Inflammatory macrophage treated with lipopolysaccharide for 1 hour (primary cell): Measurements from ENCODE around the gene SASH1.
A peak's percentile ranks its signal among the peaks of the same experiment; 100 is the strongest.
"Not testable (repeated sequence)": the region's sequence is repeated elsewhere in the genome, so short reads cannot be mapped to it uniquely, and the experiment has no call there.

Experiments used
- DNase-seq, 2 donors: peaks; one replicate each; pipeline ENCODE4 v3.0.0-alpha.2; 2020 to 2022

Gene SASH1

GRCh38 chr6:148563066-148563465, 220.4 kb downstream of the SASH1 start:
- DNase-seq: no peak

- no peak for DNase-seq
Measured at GRCh38 chr6:148564494-148565035, 221.9 kb downstream of the SASH1 start.

GRCh38 chr6:148565321-148565926, 222.8 kb downstream of the SASH1 start:
- DNase-seq: no peak

DNA sequence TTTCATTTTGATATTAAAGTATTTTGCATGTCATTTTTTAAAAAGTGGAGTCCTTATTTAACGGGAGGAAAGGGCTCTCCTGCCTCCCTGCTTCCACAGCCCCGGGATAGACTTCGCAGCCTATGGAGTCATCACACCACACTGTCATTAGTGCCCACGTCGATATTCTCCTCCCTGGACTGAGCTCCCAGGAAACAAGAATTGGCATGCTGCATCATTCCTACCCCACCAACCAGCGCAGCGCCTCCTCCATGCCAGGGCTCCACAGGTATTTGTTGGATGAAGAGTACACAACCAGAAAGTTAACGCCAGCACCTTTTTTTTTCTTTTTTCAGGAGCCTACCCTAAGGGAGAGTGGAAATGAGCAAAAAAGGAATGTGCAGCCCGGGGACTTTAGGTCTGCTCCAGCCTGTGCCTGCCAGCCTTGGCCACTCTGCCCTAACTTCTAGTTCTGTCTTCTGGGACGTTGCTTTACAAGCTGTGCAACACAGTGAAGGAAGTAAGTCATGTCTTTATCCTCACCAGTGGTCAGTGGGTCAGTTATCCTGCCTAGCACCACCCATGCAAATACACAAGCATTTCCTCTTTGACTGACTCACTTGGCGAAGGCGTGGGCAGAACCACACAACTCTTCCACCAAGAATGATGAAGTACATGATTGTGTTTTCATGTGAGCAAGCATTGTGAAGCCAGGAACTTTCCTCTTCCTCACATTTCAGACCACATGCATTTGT, 223.5 kb downstream of the SASH1 start:
- DNase-seq: peak; percentile 91 to 99

GRCh38 chr6:148566664-148567350, 224.2 kb downstream of the SASH1 start:
- no peak for DNase-seq

- DNase-seq: no peak
Measured at GRCh38 chr6:148570456-148570855, 227.8 kb downstream of the SASH1 start.

- DNase-seq: no peak
Measured at GRCh38 chr6:148572676-148573335, 230.2 kb downstream of the SASH1 start.

GRCh38 chr6:148573922-148574321, 231.3 kb downstream of the SASH1 start:
- no peak for DNase-seq

GRCh38 chr6:148577687-148578488, 235.2 kb downstream of the SASH1 start:
- DNase-seq: peak; percentile 73 to 82

- no peak for DNase-seq
Measured at GRCh38 chr6:148578489-148578814, 235.8 kb downstream of the SASH1 start.

DNA sequence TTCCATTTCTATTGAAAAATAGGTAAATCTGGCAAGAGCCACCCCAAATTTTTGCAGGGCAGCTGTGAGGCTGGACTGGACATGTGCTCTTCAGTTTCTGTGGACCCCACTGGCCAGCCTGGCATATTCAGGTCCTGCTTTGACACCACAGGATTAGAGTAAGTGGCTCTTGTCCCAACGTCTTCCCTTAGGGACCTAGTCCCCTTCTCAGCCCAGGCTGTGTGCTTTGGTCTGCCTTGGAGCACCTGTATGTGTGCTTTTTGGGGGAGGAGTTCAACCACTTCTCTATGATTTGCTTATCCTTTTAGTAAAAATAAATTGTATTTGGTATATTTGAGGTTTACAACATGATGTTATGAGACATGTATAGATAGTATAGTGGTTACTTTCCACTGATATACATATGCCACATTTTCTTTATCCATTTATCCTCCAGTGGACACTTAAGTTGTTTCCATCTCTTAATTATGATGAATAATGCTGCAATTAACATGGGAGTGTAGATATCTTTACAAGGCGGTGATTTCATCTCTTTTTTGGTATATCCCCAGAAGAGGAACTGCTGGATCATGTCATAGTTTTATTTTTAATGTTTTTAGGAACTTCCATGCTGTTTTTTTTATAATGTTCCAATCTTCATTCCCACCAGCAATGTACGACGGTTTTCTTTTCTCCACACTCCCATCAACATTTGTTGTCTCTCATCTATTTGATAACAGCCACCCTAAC, 236.4 kb downstream of the SASH1 start:
- DNase-seq: peak in 1 of 2 donors; percentile 41

GRCh38 chr6:148580442-148580841, 237.8 kb downstream of the SASH1 start:
- DNase-seq: no peak

DNA sequence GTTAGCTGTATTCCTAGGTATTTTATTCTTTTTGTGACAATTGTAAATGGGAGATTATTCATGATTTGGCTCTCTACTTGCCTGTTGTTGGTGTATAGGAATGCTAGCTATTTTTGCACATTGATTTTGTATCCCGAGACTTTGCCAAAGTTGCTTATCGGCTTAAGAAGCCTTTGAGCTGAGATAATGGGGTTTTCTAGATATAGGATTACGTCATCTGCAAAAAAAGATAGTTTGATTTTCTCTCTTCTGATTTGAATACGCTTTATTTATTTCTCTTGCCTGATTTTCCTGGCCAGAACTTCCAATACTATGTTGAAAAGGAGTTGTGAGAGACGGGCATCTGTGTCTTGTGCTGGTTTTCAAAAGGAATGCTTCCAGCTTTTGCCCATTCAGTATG, 241.0 kb downstream of the SASH1 start:
- no peak for DNase-seq

DNA sequence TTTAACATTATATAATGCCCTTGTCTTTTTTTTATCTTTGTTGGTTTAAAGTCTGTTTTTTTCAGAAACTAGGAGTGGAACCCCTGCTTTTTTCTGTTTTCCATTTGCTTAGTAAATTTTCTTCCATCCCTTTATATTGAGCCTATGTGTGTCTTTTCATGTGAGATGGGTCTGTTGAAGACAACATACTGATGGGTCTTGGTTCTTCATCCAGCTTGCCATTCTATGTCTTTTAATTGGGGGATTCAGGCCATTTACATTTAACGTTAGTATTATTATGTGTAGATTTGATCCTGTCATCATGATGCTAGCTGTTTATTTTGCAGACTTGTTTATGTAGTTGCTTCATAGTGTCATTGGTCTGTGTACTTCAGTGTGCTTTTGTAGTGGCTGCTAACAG, 243.0 kb downstream of the SASH1 start:
- DNase-seq: not testable (repeated sequence)

DNA sequence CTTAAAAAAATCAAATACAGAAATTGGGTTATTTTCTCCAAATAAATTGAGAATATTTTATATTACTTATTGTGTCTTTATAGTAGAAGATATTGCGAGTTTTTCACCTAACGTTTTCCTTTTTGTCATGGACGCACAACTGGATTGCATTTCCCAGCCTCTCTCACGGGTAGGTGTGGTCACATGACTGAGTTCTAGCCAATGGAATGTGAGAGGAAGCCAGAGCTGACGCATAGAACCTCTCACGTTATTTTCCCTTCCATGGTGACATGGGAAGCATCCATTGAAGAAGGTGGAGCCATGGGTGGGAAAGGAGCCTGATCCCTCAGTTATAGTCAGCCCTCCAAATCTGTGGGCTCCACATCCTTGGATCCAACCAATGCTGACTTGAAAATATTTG, 248.2 kb downstream of the SASH1 start:
- DNase-seq: no peak

- no peak for DNase-seq
Measured at GRCh38 chr6:148591656-148592055, 249.0 kb downstream of the SASH1 start.

- DNase-seq: peak in 1 of 2 donors; percentile 25
Measured at GRCh38 chr6:148593130-148593812, 250.6 kb downstream of the SASH1 start.

DNA sequence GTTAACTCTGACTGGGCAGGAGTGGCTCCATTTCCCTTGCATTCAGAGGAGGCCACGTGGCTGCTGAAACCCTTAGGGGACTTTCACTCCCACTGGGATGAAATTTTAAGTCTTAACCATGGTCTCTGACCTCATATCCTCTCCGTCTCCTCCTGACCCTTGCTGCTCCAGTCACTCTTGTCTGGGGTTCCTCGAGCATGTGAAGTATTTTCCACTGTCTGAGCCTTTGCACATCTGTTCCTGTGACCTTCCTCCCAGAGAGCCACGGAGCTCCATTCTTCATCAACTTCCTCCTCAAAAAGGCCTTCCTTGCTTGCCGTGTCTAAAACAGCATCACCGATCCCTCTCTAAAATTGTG, 251.2 kb downstream of the SASH1 start:
- DNase-seq: no peak

DNA sequence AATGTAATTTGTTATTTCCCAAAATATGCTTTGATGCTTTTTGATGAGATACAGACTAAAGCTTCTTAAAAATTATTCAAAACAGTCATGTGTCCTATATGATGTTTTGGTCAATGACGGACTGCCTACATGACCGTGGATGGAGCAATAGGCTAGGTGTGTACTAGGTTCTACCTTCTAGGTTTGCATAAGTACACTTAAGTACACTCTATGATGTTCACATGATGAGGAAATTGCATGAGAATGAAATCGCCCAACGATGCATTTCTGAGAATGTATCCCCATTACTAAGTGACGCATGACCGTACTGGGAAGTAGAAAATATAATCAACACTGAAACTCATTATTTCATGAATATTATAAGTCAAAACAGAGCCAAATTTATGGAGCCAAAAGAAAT, 252.9 kb downstream of the SASH1 start:
- DNase-seq: peak; percentile 24 to 31

- no peak for DNase-seq
Measured at GRCh38 chr6:148596891-148597455, 254.3 kb downstream of the SASH1 start.

DNA sequence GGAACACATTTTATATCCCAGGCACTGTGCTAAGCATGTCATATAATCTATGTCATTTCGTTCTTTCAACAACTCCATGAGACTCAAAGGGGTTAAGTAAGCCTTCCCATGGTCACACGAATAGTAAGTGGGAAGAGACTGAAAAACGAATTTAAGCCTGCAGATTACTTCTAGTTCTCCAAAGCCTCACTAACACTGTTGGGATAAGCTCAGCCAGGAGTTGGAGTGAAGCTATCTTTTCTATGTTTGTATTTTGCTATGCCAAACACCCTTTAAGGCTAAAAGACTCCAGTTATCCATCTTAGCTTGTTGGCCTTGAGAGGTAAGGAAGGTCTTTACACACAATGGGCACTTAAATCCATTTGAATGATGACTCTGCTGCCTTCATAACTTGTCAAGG, 256.1 kb downstream of the SASH1 start:
- no peak for DNase-seq
